Stimulated activated naive CD4-positive, alpha-beta T cell treated with Interleukin-2 at 50 U/mL for 16 hours (primary cell): ENCODE data around the gene GNG7.
"Not testable (repeated sequence)": the region's sequence is repeated elsewhere in the genome, so short reads cannot be mapped to it uniquely, and the experiment has no call there.

ENCODE experiments used
- DNase-seq: peaks from one replicate; lab custom pipeline; 2025; lab: John Stamatoyannopoulos, UW

The GNG7 gene

DNA sequence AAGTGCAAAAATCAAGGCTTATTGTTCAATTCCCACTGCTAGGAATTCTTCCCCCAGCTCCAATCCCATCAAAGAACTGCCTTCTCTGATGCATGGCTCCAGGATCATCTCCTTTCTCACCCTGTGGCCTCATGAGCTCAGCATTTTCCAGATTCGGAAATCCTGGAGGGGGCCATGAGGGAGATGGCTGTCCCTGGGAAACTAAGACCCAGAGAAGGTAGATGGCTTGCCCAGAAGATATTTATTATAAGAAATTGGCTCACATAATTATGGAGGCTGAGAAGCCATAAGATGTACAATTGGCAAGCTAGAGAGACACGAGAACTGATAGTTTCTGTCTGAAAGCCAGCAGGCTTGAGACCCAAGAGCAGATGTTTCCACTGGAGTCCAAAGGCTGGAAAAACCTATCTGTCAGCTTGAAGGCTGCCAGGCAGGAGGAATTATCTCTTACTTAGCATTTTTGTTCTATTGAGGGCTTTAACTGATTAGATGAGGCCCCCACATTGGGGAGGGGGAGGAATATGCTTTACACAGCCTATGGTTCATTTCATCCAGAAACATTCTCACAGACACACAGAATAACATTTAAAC is 168.0 kb downstream of the GNG7 start:
- no peak for DNase-seq

DNA sequence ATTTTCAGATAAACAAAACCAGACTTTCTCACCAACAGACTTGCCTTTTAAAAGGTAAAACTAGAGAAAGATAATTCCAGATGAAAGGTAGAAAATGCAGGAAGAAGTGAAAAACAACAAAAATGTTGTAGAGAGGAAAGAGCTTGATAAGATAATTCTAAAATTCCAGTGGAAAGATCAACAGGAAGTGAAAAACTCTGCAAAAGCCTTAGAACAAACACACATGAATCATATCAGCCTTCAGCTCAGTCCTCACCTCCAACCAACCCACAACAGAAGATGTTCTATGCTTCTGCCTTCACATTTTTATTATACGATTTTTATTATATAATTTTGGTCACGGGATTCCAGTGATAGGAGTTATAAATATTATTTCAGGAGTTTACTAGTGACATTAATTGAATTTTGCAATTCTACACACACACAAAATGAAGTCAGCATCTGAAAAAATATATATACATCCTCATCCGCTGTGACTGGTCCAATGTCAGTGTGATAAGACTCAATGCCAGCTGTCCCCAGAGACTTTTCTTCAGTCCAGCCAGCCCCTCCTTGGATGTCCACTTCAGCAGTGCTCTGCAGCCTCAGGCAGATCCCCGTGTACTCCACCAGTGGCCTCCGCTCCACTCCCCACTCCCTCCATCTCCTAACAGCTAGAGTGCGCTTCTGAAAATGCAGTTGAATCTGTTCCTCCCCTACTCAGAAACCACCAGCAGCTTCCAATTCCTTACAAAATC is 168.6 kb downstream of the GNG7 start:
- no peak for DNase-seq

DNA sequence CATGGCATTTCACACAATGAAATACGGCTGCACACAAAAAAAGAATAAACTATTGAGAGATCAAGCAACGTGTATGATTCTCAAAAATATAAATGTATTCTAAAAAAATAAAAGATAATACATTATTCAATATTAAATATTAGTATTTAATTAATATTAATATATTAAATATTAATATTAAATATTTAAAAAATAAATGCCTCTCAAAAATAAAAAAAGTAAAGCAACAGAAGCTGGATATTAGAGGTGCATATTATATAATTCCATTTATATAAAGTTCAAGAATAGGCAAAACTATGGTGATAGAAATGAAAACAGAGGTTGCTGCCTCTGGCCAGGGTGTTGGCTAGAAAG is 169.4 kb downstream of the GNG7 start:
- no peak for DNase-seq

DNA sequence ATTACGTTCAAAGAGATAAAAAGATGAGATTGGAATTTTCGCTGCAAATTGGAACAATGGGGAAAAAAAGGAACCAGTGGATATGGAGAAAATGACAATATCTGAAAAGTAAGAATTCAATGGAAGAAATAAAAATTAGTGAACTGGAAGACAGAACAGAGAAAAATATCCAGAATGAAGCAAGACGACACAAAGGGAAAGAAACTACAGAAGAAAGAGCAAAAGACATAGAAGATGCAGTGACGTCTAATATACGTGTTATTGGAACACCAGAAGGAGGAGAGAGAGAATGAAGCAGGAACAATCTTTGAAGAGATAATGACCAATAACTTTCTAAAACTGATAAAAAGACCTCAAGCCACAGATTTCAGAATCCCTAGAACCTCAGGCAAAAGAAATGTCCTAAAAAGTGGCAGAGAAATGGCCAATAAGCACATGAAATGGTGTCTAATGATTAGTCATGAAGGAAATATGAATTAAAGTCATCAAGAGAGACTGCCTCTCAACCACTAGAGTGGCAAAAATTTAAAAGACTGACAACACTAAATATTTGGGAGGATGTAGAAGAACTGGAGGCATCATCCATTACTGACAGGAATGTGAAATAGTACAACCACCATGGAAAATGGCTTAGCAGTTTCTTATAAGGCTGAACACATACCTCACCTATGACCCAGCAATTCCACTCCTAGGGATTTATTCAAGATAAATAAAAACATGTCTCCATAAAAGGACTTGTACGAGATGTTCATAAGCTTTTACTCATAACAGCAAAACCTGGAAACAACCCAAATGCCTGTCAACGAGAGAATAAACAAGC is 170.0 kb downstream of the GNG7 start:
- no peak for DNase-seq

DNA sequence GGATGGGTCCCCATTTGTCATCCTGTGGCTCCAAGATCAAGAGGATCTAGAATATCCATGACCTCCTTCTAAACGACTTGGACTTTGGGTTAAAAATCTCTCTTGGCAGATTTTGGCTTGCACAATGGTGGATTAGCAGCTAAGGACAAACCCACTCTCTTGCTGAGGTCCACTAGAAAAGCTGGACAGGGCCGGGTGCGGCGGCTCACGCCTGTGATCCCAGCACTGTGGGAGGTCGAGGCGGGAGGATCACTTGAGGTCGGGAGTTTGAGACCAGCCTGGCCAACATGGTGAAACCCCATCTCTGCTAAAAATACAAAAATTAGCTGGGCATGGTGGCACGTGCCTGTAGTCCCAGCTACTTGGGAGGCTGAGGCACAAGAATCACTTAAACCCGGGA is 172.6 kb downstream of the GNG7 start:
- not testable (repeated sequence) for DNase-seq

DNA sequence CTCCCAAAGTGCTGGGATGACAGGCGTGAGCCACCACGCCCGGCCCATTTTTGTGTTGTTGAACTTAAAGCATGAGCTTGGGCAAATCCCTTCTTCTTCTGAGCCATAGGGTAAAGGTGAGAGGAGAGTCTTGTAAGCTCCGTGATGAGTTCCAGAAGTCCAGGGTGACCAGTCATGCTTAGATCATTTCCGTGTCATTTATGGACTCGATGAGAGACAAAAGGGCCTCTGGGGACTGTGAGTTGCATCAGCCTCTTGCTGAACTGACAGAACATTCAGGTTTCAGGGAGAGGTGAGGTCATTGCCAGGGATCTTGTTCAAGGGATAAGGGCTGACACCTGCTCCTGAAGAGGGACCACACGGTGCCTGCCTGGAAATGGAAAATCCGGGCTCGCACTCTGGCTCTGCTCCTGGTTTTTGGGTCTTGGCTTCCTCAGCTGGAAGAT is 173.0 kb downstream of the GNG7 start:
- DNase-seq, result no peak

DNA sequence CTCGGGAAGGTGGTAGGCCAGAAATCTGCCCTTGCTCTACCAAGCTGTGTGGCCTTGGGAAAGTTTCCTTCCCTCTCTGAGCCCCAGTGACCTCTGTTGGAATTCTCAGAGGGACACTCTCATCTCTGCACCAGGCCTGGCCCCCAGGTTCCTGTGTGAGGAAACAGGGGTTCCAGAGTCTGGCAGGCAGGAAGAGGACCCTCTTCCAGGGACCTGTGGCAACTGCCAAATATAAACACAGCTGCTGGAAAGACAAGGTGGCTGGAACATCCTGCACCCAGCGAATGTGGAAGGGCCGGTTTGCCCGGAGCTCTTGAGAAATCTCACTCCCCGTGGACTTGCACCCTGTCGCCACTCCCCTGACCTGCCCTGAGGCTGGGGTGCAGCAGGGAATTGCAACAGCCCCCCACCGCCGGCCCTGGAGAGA is 173.8 kb downstream of the GNG7 start:
- DNase-seq, result no peak

DNA sequence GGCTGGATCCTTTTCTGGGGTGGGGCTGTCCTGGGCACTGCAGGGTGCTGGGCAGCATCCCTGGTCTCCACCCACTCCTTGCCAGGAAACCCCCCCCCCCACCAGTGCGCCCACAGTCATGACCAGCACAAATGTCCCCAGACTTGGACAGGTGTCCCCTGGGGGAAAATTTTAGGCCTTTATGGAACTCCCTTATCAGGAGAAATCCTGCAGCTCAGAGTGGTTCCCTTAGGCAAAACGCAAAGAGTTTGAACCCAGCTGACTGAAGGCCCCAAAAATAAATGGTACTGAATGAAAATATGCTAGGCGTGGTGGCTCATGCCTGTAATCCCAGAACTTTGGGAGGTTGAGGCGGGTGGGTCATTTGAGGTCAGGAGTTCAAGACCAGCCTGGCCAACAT is 174.8 kb downstream of the GNG7 start:
- DNase-seq, result no peak

DNA sequence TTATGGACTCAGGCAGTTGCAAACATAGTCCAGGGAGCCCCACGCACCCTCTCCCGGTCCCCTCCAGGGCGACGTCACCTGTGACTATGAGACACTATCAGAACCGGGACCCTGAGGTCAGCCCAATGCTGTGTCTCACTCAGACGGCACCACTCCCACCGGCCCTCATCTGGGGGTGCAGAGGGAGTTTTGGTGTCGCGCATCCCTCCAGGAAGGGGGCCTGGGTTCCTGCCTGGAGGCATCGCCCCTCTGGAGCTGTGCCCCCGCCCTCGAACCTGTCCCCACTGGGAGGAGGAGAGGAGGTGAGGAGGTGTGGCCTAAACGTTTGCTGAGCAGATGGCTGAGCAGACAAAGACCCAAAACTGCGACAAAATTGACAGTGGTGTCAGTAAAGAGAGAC is 175.3 kb downstream of the GNG7 start:
- no peak for DNase-seq

DNA sequence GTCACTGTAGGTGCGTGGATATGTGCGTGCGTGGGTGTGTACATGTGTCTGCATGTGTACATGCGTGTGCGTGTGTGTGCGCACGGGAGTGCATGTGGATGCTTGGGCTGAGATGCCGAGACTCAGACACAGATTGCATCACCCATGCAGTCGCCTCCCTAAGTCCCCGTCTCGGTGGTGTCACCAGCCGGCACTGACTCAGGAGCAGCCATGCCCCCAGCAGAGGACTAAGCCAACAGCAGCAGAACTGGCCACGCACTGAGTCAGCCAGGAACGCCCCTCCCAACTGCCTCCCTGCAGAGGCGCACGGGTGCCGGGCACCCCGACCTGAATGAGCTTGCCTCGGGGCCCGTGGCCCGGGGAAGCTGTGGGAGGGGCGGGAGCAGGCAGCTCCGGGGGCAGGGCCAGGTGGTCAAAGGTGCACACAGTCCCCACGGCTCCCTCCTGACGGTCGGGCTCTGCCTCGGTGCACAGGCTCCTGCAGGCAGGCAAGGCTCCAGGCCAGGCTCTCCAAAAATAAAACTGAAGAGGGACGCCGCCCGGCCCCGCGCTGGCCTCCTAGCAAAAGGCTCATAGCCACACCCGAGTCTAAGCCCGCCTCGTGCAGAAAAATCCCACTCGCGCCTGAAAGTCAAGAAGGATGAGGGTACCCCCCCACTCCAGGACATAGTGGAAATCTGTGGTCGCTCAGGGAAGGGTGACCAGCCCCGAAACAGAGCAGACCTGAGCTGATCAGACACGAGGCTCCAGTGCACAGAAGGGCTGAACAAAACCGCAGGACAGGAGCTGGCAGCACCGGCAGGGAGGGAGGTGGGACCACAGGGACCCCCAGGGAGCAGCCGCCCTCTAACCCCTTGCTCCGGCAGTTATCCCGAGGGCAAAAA is 177.4 kb downstream of the GNG7 start:
- DNase-seq, result no peak

DNA sequence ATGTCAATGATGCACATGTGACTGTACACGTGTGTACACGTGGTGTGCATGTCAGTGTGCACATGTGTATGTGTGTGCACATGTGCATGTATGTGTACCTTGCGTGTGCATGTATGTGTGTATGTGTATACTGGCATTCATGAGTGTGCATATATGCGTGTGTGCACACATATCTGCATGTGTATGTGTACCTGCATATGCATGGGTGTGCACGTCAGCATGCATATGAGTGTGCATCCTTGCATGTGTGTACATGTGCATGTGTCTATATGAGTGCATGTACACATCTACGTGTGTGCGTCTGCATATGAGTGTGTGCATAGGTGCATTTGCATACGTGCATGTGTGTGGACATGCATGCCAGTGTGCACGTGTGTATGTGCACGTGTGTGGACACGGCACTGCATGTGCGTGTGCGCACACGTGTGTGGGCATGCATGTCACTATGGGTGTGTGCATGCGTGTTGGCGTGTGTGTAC is 178.1 kb downstream of the GNG7 start:
- DNase-seq, result no peak

DNA sequence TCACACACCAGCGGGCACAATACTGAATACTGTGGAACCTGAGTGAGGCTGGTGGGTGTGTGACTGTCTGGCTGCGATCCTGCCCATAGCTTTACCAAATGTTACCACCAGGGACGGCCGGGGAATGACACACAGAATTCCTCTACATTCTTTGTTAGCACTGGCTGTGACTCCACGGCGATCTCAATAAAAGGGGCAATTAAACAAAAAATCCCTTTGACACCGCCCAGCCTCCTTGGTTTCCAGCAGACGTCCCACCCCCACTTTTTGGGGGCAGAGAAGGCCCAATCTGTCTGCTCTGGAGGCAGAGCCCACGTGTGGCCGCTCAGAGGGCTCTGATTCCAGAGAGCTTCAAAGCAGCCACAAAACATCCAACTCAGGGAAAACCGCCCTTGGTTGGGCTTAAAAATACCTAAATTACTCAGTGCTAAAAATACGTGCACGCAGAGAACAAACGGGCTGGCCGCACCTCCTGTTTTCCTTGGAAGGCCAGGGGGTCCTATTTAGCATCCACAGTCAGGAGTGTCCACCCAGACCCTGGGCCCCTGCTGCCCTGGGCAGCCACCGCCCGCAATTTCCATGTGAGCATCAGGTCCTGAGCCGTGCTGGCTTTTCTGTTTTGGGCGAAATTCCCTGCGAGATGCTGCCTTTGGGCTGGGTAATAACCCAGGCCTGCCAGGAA is 178.7 kb downstream of the GNG7 start:
- no peak for DNase-seq

DNA sequence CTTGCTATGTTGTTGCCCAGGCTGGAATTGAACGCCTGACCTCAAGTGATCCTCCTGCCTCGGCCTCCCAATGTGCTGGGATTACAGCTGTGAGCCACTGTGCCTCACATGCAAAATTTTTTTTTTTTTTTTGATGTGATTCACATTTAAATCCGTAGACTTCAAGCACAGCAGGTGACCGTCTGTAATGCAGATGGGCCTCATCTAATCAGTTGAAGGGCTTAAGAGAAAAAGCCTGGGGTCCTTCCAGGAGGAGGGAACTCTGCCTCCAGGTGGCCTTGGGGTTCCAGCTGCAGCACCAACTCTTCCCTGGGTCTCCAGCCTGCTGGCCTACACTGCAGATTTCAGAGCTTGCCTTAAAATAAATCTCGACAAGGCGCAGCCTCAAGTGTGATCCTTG is 183.0 kb downstream of the GNG7 start:
- DNase-seq, result no peak

DNA sequence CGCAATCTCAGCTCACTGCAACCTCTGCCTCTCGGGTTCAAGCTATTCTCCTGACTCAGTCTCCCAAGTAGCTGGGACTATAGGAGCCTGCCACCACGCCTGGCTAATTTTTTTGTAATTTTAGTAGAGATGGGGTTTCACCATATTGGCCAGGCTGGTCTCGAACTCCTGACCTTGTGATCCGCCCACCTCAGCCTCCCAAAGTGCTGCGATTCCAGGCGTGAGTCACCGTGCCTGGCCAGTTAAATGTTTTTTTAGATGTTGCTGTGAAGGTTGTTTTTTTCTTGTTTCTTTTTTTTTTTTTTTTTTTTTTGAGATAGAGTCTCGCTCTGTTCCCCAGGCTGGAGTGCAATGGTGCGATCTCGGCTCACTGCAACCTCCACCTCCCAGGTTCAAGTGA is 183.6 kb downstream of the GNG7 start:
- DNase-seq, result not testable (repeated sequence)

DNA sequence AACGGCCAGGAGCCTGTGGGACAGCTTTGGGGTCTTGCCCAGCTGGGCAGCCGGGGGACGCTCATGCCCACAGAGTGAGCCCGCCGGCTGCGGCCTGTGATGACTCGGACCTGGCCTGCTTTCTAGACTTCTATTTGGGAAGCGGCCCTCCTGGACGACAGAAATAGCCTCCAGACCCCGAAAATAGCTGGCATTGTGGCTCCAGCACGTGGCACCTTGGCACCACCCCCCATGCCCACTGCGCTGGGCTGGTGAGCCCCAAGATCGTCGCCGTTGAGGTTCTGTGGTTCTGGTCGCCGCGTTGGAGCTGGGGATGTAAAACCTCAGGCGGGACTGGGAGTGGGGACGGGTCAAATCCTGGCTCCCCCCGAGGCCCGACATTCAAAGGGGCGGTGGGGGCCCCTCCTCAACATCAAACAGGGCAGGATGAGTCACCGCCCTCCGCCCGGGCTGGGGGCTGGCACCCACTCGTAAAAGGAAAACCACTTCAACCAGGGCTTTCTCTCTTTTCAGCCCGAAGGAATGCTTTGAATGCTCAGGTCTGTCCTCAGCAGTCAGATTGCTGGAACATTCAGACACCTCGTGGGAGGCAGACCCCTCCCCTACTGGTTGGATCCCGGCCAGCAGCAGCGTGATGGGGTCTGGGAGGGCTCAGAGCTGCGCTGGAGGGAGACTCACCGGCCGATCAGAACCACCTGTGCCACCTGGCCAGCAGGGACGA is 184.5 kb downstream of the GNG7 start:
- DNase-seq, result no peak

DNA sequence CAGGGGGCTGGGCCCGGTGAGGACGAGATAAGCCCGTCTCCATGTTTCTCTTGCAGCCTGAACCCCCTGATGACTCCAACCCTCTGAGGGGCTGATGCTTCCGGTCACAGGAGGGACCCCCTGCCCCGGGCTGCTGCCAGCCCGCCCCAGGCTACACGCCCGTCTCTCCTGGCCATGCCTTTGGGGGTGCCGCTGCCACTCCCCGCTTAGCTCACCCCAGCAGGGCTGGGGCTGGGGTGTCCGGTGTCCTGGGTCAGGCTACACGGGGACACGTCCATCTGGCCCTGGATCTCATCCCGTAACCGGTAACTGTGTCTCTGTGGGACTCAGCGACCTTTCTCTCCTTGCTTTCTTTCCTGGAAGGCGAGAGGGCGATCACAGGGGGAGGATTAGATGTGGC is 185.8 kb downstream of the GNG7 start:
- no peak for DNase-seq

DNA sequence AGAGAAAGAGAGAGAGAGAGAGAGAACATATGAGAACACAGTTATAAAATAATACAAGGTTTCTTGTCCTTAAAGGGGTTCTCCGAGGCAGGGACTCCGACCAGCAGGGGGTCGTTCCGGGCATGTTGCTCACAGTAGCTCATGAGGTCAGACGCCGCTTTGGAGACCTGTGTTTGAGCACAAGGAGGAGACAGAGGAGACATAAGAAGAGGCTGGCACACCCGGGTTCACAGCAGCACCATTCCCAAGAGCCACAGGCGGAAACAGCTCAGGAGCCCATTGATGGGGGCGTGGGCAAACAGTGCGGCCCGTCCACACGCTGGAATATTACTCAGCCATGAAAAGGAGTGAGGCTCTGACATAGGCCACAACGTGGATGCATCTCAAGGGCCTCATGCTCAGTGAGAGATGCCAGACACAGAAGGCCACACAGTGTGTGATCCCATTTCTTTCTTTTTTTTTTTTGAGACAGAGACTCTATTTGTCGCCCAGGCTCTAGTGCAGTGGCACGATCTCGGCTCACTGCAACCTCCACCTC is 187.4 kb downstream of the GNG7 start:
- DNase-seq, result no peak

DNA sequence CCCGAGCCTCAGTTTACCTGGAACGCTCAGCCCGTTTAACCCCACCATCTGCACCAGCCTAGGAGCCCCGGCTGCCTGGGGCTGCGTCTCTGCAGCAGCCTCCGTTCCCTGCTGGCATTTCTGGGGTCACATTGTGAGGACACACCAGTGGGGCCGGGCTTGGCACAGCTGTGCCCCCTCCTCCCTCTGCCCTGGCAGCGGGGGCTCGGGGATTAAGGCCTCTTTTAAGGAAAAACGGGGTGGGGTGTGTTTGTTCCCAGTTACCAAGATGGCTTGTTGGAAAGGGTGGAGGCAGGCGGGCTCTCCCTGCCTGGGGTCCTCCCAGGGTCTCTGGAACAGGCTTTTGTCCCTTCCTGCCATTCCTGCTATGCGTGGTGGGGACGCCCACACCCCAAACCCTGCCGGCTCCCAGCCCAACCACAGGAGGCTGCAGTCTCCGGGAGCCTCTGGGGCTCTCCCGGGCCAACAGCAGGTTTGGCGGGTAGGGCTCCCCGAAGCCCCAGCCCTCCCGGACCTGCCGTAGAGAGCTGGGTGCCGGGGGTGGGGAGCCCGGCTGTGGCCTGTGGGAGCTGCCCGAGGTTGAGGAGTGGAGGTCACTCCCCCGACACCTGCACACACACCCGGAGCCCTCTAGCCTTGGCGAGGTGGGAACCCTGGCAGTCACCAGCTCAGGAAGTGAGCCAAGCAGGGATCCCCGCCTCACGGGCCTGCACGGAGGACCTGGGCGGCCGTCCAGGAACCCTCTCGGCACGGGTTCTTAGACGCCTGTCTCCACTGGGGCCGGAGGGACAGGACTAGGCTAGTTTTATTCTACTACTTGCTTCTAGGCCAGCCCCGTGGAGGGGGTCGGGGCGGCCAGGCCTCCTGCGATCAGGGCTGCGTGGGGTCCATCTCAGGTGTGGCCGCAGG is 189.7 kb downstream of the GNG7 start:
- DNase-seq, result no peak

DNA sequence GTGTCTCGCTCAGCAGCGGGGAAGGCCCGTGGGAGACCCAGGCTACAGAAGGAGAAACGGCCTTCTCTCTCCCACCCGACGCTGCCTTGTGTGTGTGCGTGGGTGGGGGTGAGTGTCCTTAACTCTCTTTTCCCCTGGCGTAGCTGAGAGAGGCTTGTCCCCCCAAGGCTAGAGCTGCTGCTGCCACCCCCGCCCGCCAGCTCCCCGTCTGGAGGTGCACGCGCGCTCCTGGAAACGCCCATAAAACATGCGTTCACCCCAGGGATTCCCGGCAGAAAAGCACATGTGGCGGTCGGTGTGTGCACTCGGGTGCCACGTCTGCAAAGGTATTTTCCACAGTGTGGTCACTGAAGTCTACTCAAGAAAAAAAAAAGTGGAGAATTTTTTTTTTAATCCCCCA is 190.5 kb downstream of the GNG7 start:
- DNase-seq, result no peak
